Smooth muscle cell (in vitro differentiated cells): Measurements from ENCODE around the gene METTL24. TPM values are rescaled to one million over a fixed set of nuclear protein-coding genes. Genes with fewer than 3 reads are reported as not detected.
"Not testable (repeated sequence)": the region's sequence is repeated elsewhere in the genome, so short reads cannot be mapped to it uniquely, and the experiment has no call there.

Source experiments
- DNase-seq: peaks from one replicate; lab custom pipeline; 2025; ENCODE audit not compliant: unreplicated experiment; lab: John Stamatoyannopoulos, UW
- H2AFZ ChIP-seq: fragments of 200-600 bp; sonication (generic); 2 replicates; pipeline ENCODE4 v1.6.0; 2016; ENCODE audit warnings: antibody characterized with exemption, low read depth, mild to moderate bottlenecking
- H3F3A ChIP-seq: fragments of 200-600 bp; sonication (generic); 2 replicates; pipeline ENCODE4 v1.6.0; 2017; ENCODE audit warnings: antibody characterized with exemption, low read depth
- H3K27ac ChIP-seq: fragments of 200-600 bp; sonication (generic); 2 replicates; pipeline ENCODE4 v1.5.1; 2016; ENCODE audit warnings: low read depth, mild to moderate bottlenecking
- H3K27me3 ChIP-seq: fragments of 200-600 bp; sonication (generic); 2 replicates; pipeline ENCODE4 v1.6.1; 2016; ENCODE audit warnings: low read depth, mild to moderate bottlenecking
- H3K36me3 ChIP-seq: fragments of 200-600 bp; sonication (generic); 2 replicates; pipeline ENCODE4 v1.5.1; 2016; ENCODE audit warnings: low read depth
- H3K4me1 ChIP-seq: fragments of 200-600 bp; sonication (generic); 2 replicates; pipeline ENCODE4 v1.5.1; 2016; ENCODE audit warnings: low read depth
- H3K4me2 ChIP-seq: fragments of 200-600 bp; sonication (generic); 2 replicates; pipeline ENCODE4 v1.6.0; 2016; ENCODE audit warnings: mild to moderate bottlenecking
- H3K4me3 ChIP-seq: fragments of 200-600 bp; sonication (generic); 2 replicates; pipeline ENCODE4 v1.5.1; 2016; ENCODE audit warnings: mild to moderate bottlenecking
- H3K79me2 ChIP-seq: fragments of 200-600 bp; sonication (generic); 2 replicates; pipeline ENCODE4 v1.6.0; 2016; ENCODE audit warnings: low read depth, mild to moderate bottlenecking
- H3K9ac ChIP-seq: fragments of 200-600 bp; sonication (generic); 2 replicates; pipeline ENCODE4 v1.6.0; 2016; ENCODE audit warnings: low read depth
- H3K9me3 ChIP-seq: fragments of 200-600 bp; sonication (generic); replicated peaks from 2 replicates; pipeline ENCODE4 v1.5.1; 2016; ENCODE audit warnings: low read depth
- H4K20me1 ChIP-seq: fragments of 200-600 bp; sonication (generic); 2 replicates; pipeline ENCODE4 v1.6.0; 2016; ENCODE audit warnings: low read depth
- CTCF ChIP-seq: fragments of 200-600 bp; sonication (generic); IDR thresholded peaks from 2 replicates; pipeline ENCODE4 v1.5.1; 2017; ENCODE audit warnings: borderline replicate concordance, mild to moderate bottlenecking, antibody characterized with exemption; ENCODE audit not compliant: insufficient read depth, poor library complexity, severe bottlenecking
- WGBS: methylation state at CpG from one replicate; pipeline ENCODE4 v1.1.7; 2016; ENCODE audit warnings: low lambda C conversion rate; 5-methylcytosine and 5-hydroxymethylcytosine counted together
- polyA plus RNA-seq: library from polyadenylated mRNA; unstranded; fragments of >200 nt; fragmentation: Nextera tagmentation; extraction: Ambion mirVana; gene quantifications from 2 replicates; pipeline ENCODE4 v1.2.1, GENCODE V29; 2016
- total RNA-seq: library from RNA; depleted of rRNA; stranded (reverse); fragments of >200 nt; gene quantifications from 2 replicates; pipeline ENCODE4 v1.2.3, GENCODE V29; 2014

The METTL24 gene
- total and polyA plus RNA-seq, 2 experiments from 2014 or later, result 0.74 to 2.6 TPM

DNA sequence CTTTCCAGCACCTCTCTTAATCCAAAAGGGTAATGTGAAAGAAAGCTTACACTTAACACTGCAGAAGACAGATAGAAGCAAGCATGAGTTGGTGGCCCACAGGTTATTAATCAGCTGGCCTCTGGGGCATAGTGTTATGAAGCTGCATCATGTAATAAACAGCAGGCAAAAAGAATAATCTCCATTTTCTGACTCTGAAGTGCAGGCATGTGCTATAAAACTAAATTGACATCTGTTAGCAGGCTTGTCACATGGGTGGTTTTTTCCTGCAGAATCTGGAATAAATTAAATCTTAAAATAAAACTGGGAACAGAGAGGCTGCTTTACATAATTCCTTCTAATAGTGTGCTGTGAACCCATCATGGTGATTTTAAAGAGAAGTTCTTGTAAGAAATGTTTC lies 73.3 kb downstream of the METTL24 start:
- no peak for TF ChIP-seq CTCF

DNA sequence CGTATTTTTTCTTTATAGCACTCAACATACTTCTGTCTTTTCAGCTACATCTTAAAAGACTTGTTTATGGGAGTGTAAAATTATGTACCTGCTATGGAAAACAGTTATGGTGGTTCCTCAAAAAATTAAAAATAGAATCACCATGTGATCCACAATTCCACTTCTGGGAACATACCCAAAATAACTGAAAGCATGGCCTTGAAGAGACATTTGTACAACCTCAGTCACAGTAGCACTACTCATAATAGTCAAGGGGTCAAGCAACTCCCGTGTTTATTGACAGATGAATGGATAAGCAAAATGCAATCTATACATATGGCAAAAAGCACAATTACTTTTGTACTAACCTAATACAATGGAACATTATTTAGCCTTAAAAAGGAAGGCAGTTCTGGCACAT lies 74.5 kb downstream of the METTL24 start:
- 92% methylated on average over 2 of the region's 2 CpGs for WGBS
- TF ChIP-seq CTCF, result no peak

More for the DNA sequence above, 73.3 kb downstream of the METTL24 start:
- H3K9me3 ChIP-seq, result no peaks in the 10 kb centered on the region
- H3K4me2 ChIP-seq, result no peak overlapping the region
- H4K20me1 ChIP-seq, result no peaks in the 10 kb centered on the region
- no peaks in the 10 kb centered on the region for H3K4me1 ChIP-seq
- no peak overlapping the region for H3K9ac ChIP-seq
- no peak overlapping the region for H3K4me3 ChIP-seq
- H3K36me3 ChIP-seq, result no peaks in the 10 kb centered on the region
- H3F3A ChIP-seq, result no peaks in the 10 kb centered on the region
- H3K27me3 ChIP-seq, result no peaks in the 10 kb centered on the region
- no peak for DNase-seq
- no peak overlapping the region for H2AFZ ChIP-seq
- H3K79me2 ChIP-seq, result no peaks in the 10 kb centered on the region
- H3K27ac ChIP-seq, result no peak overlapping the region

DNA sequence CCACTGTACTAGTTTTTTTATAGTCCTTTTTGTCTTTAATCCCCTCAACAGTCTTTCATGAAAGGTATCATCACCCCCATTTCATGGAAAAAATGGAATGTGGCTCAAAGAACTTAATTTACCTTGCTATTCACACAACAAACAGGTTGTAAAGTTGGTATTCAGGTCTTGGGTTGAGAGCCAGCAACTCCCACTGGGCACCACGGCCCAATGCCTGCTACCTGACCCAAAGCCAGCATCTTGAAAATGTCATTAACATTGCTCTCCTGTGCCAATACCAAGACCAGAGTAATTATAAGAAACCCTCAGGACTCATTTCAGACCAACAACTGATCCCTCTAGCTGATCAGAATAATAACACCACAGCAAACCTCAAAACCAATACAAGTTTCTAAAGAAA lies 75.7 kb downstream of the METTL24 start:
- Histone ChIP-seq H3K36me3 (no peaks in the 10 kb centered on the region), H3K4me1 (no peaks in the 10 kb centered on the region), H3K9ac (no peak overlapping the region), H4K20me1 (no peaks in the 10 kb centered on the region), H3K27me3 (no peaks in the 10 kb centered on the region), H3K27ac (no peak overlapping the region), H3K79me2 (no peaks in the 10 kb centered on the region), H3K9me3 (no peaks in the 10 kb centered on the region), H3F3A (no peaks in the 10 kb centered on the region), H2AFZ (no peak overlapping the region), H3K4me2 (no peak overlapping the region), H3K4me3 (no peak overlapping the region)
- DNase-seq, result no peak
- 100% methylated on average over 1 of the region's 1 CpG for WGBS
- TF ChIP-seq CTCF, result no peak

More for the DNA sequence above, 74.5 kb downstream of the METTL24 start:
- Histone ChIP-seq H3K9ac (no peak overlapping the region), H3K27ac (no peak overlapping the region), H4K20me1 (no peaks in the 10 kb centered on the region), H3K36me3 (no peaks in the 10 kb centered on the region), H3F3A (no peaks in the 10 kb centered on the region), H3K27me3 (no peaks in the 10 kb centered on the region), H3K4me2 (no peak overlapping the region), H3K4me3 (no peak overlapping the region), H3K79me2 (no peaks in the 10 kb centered on the region), H2AFZ (no peak overlapping the region), H3K9me3 (no peaks in the 10 kb centered on the region), H3K4me1 (no peaks in the 10 kb centered on the region)
- DNase-seq, result no peak

DNA sequence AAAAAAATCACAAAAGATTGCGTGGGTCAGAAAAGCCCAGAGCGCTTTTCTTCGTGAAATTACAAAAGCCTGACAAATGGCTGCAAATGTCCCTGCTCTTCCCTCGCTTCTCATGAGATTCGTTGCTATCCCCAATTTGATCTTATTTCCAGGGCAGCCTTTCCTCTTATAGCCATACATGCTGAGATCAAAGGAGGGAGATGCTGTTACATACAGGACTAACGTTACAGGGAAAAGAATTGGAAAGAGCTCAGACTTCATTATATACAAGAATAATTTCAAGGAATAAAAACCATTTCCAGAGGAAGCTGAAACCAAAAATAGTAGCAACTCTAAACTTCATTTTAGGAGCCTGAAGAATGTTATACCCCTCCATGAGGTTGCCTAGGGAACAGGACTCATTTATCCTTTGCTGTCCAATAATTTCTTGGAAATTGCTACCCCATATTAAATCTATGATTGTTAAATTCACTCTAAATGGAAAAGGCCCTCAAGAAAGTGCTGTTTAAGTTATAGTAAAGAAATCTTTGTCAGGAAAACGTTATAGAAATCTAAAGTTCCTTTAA lies 81.0 kb downstream of the METTL24 start:
- no peak overlapping the region for H3K27ac ChIP-seq
- no peak overlapping the region for H2AFZ ChIP-seq
- 75% methylated on average over 7 of the region's 7 CpGs for WGBS
- H3K36me3 ChIP-seq, result no peaks in the 10 kb centered on the region
- H3K79me2 ChIP-seq, result no peaks in the 10 kb centered on the region
- H3K9me3 ChIP-seq, result no peaks in the 10 kb centered on the region
- H3K4me2 ChIP-seq, result no peak overlapping the region
- peaks cover 4% of the 10 kb centered on the region for H3K4me1 ChIP-seq
- no peak for TF ChIP-seq CTCF
- H3K9ac ChIP-seq, result no peak overlapping the region
- DNase-seq, result no peak
- H3K27me3 ChIP-seq, result no peaks in the 10 kb centered on the region
- no peaks in the 10 kb centered on the region for H4K20me1 ChIP-seq
- no peaks in the 10 kb centered on the region for H3F3A ChIP-seq
- H3K4me3 ChIP-seq, result no peak overlapping the region

DNA sequence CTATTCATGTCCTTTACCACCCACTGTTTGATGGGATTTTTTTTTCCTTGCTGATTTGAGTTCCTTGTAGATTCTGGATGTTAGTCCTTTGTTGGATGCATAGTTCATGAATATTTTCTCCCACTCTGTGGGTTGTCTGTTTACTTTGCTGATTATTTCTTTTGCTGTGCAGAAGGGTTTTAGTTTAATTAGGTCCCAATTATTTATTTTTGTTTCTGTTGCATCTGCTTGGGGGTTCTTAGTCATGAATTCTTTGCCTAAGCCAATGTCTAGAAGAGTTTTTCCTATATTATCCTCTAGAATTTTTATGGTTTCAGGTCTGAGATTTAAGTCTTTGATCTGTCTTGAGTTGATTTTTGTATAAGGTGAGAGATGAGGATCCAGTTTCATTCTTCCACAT lies 85.4 kb downstream of the METTL24 start:
- H2AFZ ChIP-seq, H3K36me3 ChIP-seq, H3K9ac ChIP-seq, H3K79me2 ChIP-seq, H4K20me1 ChIP-seq, DNase-seq, H3K27me3 ChIP-seq, H3F3A ChIP-seq, H3K9me3 ChIP-seq, H3K4me3 ChIP-seq: not testable (repeated sequence)
- H3K4me2 ChIP-seq, result peak overlapping the region; percentile 23
- H3K4me1 ChIP-seq, result peaks cover 26% of the 10 kb centered on the region
- H3K27ac ChIP-seq, result peak overlapping the region; percentile 73
